Measurements from ENCODE around the gene PCDHB6. TPM values are rescaled to one million over a fixed set of nuclear protein-coding genes. Genes with fewer than 3 reads are reported as not detected.
"Not testable (repeated sequence)": the region's sequence is repeated elsewhere in the genome, so short reads cannot be mapped to it uniquely, and the experiment has no call there.

Gene PCDHB6
- polyA plus RNA-seq, 1 of the 3 experiments (the other 2 are of a cell fraction) = 5.0 TPM

DNA sequence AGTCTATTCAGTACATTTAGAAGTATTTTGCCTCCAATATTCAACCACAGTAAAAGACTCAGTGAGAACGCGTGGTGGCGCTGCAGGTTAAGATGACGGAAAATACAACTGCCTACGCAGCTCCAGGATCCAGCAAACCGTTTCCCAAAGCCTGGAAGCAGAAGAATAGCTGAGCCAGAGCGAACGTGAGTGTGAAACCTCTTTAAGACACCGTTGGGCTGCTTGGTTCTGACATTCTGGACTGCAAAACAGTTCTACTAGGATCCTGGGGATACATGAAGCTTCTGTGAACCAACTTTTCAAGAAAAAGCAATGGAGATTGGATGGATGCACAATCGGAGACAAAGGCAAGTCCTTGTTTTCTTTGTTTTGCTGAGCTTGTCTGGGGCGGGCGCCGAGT lies 32.4 kb downstream of the PCDHB6 start, which contains the start of gene PCDHB16:
PCDHB16 (plus strand) TSS at position 140 of the 400 bp plus-strand sequence; CDS start at position 313, 173 bp downstream.
- Histone ChIP-seq H3K79me2 (ENCODE audit: insufficient read depth) (no peaks in the 10 kb centered on the region), H3F3A (replicated peaks; ENCODE audit: insufficient read depth) (no peaks in the 10 kb centered on the region), H3K9me3 (no peaks in the 10 kb centered on the region), H2AFZ (ENCODE audit: low read depth) (no peak within 1 kb of the TSS), H3K36me3 (replicated peaks in 1 of 2; ENCODE audit: control insufficient read depth in 1 of 2, insufficient read depth in 2 of 2, low read length in 1 of 2) (peaks cover 0 to 6% of the 10 kb centered on the region in 2 experiments), H3K27ac (ENCODE audit: low read depth in 2 of 2, low read length in 1 of 2) (peak within 1 kb of the TSS; percentile 19 to 51; a peak in 3 of 4 replicates), H3K9me2 (no peaks in the 10 kb centered on the region), H3K27me3 (ENCODE audit: insufficient read depth) (no peaks in the 10 kb centered on the region), H3K9ac (peak within 1 kb of the TSS; percentile 58), H4K20me1 (ENCODE audit: insufficient read depth) (no peaks in the 10 kb centered on the region), H3K4me2 (peak within 1 kb of the TSS; percentile 41), H3K4me3 (ENCODE audit: low read depth in 2 of 2, low read length in 1 of 2) (peak within 1 kb of the TSS; percentile 47 to 48), H3K4me1 (ENCODE audit: control insufficient read depth in 1 of 2, insufficient read depth in 2 of 2, low read depth in 1 of 2, low read length in 1 of 2) (no peaks in the 10 kb centered on the region)
- POLR2A ChIA-PET = interaction anchor here (1.0 to 1.4 kb wide), 3 partner anchors 138 to 382 kb away, joined by 6 to 7 read pairs (median 7); partner anchors contain the start of gene TAF7
- TF ChIP-seq CTCF (IDR thresholded peaks at IDR 0.05) (peak; percentile 64), NRF1 (IDR thresholded peaks at IDR 0.05; ENCODE audit: low read depth, low read length) (no peak), SMC3 (IDR thresholded peaks at IDR 0.05; ENCODE audit: low read depth, low read length) (peak; percentile 46; the same call in 1 of the 2 replicates), EP300 (IDR thresholded peaks at IDR 0.05; ENCODE audit: borderline replicate concordance in 1 of 2, low read depth in 1 of 2, low read length in 1 of 2) (no peak), RAD21 (IDR thresholded peaks at IDR 0.05; ENCODE audit: low read length) (peak; percentile 70)
- DNase-seq = peak; percentile 64
- WGBS (ENCODE audit: low lambda C conversion rate) = 18% methylated on average over 13 of the region's 13 CpGs
- CTCF ChIA-PET = interaction anchor here (0.6 to 2.5 kb wide), 29 partner anchors 9 to 452 kb away, joined by 3 to 27 read pairs (median 3); partner anchors contain the start of genes PCDHB1, PCDHB10, PCDHB11 and PCDHB14

DNA sequence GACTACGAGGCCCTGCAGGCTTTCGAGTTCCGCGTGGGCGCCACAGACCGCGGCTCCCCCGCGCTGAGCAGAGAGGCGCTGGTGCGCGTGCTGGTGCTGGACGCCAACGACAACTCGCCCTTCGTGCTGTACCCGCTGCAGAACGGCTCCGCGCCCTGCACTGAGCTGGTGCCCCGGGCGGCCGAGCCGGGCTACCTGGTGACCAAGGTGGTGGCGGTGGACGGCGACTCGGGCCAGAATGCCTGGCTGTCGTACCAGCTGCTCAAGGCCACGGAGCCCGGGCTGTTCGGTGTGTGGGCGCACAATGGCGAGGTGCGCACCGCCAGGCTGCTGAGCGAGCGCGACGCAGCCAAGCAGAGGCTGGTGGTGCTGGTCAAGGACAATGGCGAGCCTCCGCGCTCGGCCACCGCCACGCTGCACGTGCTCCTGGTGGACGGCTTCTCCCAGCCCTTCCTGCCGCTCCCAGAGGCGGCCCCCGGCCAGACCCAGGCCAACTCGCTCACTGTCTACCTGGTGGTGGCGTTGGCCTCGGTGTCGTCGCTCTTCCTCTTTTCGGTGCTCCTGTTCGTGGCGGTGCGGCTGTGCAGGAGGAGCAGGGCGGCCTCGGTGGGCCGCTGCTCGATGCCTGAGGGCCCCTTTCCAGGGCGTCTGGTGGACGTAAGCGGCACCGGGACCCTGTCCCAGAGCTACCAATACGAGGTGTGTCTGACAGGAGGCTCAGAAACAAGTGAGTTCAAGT lies 34.4 kb downstream of the PCDHB6 start:
- H3K79me2 ChIP-seq (ENCODE audit: insufficient read depth); H3K4me1 ChIP-seq (ENCODE audit: control insufficient read depth in 1 of 2, insufficient read depth in 2 of 2, low read depth in 1 of 2, low read length in 1 of 2); H3F3A ChIP-seq (replicated peaks; ENCODE audit: insufficient read depth); H3K27ac ChIP-seq (ENCODE audit: low read depth in 2 of 2, low read length in 1 of 2); CTCF ChIA-PET; H3K4me3 ChIP-seq (ENCODE audit: low read depth in 2 of 2, low read length in 1 of 2); H3K9me2 ChIP-seq; H3K27me3 ChIP-seq (ENCODE audit: insufficient read depth); H4K20me1 ChIP-seq (ENCODE audit: insufficient read depth); H3K9me3 ChIP-seq; H3K36me3 ChIP-seq (replicated peaks in 1 of 2; ENCODE audit: control insufficient read depth in 1 of 2, insufficient read depth in 2 of 2, low read length in 1 of 2); H2AFZ ChIP-seq (ENCODE audit: low read depth); H3K4me2 ChIP-seq; POLR2A ChIA-PET; H3K9ac ChIP-seq; DNase-seq: not testable (repeated sequence)
- WGBS (ENCODE audit: low lambda C conversion rate) = 58% methylated on average over 20 of the region's 69 CpGs

- no peak within 1 kb of the TSS; a peak in 1 of 4 replicates for H3K27ac ChIP-seq (ENCODE audit: low read depth in 2 of 2, low read length in 1 of 2)
- H3K4me1 ChIP-seq (ENCODE audit: control insufficient read depth in 1 of 2, insufficient read depth in 2 of 2, low read depth in 1 of 2, low read length in 1 of 2) = no peaks in the 10 kb centered on the region
- WGBS (ENCODE audit: low lambda C conversion rate) = 41% methylated on average over 9 of the region's 9 CpGs
- H3K79me2 ChIP-seq (ENCODE audit: insufficient read depth) = no peaks in the 10 kb centered on the region
- ChIA-PET POLR2A (no interaction called here), CTCF (interaction anchor here (0.6 to 3.5 kb wide), 28 partner anchors 9 to 392 kb away, joined by 3 to 23 read pairs (median 4); partner anchors contain the start of genes PCDHA12, PCDHA8, PCDHB11 and PCDHB12)
- DNase-seq = peak; percentile 61
- peak within 1 kb of the TSS; percentile 60 for H3K4me2 ChIP-seq
- H2AFZ ChIP-seq (ENCODE audit: low read depth) = peak within 1 kb of the TSS; percentile 67; the same call in 1 of the 2 replicates
- H3K9ac ChIP-seq = peak within 1 kb of the TSS; percentile 42; the same call in 1 of the 2 replicates
- H3K9me2 ChIP-seq = no peaks in the 10 kb centered on the region
- peak; percentile 59 for TF ChIP-seq RAD21 (IDR thresholded peaks at IDR 0.05; ENCODE audit: low read length)
- TF ChIP-seq SMC3 (IDR thresholded peaks at IDR 0.05; ENCODE audit: low read depth, low read length) = peak; percentile 29
- TF ChIP-seq CTCF (IDR thresholded peaks at IDR 0.05) = peak; percentile 71
- no peak for TF ChIP-seq POLR2AphosphoS5 (IDR thresholded peaks at IDR 0.05; ENCODE audit: low read depth, low read length)
- TF ChIP-seq FOSL2 (IDR thresholded peaks at IDR 0.05; ENCODE audit: borderline replicate concordance, low read depth) = no peak
- TF ChIP-seq RFX5 (IDR thresholded peaks at IDR 0.05; ENCODE audit: low read length) = no peak
- H3K9me3 ChIP-seq = no peaks in the 10 kb centered on the region
- H3F3A ChIP-seq (replicated peaks; ENCODE audit: insufficient read depth) = no peaks in the 10 kb centered on the region
- no peaks in the 10 kb centered on the region for H4K20me1 ChIP-seq (ENCODE audit: insufficient read depth)
- peak within 1 kb of the TSS; percentile 45 to 59 for H3K4me3 ChIP-seq (ENCODE audit: low read depth in 2 of 2, low read length in 1 of 2)
- H3K27me3 ChIP-seq (ENCODE audit: insufficient read depth) = no peaks in the 10 kb centered on the region
- H3K36me3 ChIP-seq (replicated peaks in 1 of 2; ENCODE audit: control insufficient read depth in 1 of 2, insufficient read depth in 2 of 2, low read length in 1 of 2) = peaks cover 0 to 10% of the 10 kb centered on the region in 2 experiments
Measured at GRCh38 chr5:141186897-141187512, 37.1 kb downstream of the PCDHB6 start, which contains the start of gene PCDHB9. PCDHB9 (plus strand) TSS chr5:141187161; CDS start chr5:141187319, 158 bp downstream.

- H3K9me3 ChIP-seq; H3K79me2 ChIP-seq (ENCODE audit: insufficient read depth); CTCF ChIA-PET; H4K20me1 ChIP-seq (ENCODE audit: insufficient read depth); DNase-seq; H3K9me2 ChIP-seq; H2AFZ ChIP-seq (ENCODE audit: low read depth); H3K27me3 ChIP-seq (ENCODE audit: insufficient read depth); H3K36me3 ChIP-seq (replicated peaks in 1 of 2; ENCODE audit: control insufficient read depth in 1 of 2, insufficient read depth in 2 of 2, low read length in 1 of 2); POLR2A ChIA-PET; H3F3A ChIP-seq (replicated peaks; ENCODE audit: insufficient read depth); H3K9ac ChIP-seq; H3K4me1 ChIP-seq (ENCODE audit: control insufficient read depth in 1 of 2, insufficient read depth in 2 of 2, low read depth in 1 of 2, low read length in 1 of 2); H3K4me2 ChIP-seq; H3K4me3 ChIP-seq (ENCODE audit: low read depth in 2 of 2, low read length in 1 of 2); H3K27ac ChIP-seq (ENCODE audit: low read depth in 2 of 2, low read length in 1 of 2): not testable (repeated sequence)
- WGBS (ENCODE audit: low lambda C conversion rate) = 59% methylated on average over 5 of the region's 37 CpGs
Measured at GRCh38 chr5:141188682-141189081, 38.8 kb downstream of the PCDHB6 start.

Measured in SK-N-SH (cell line).